Fibroblast of skin of scalp (primary cell): ENCODE measurements around the gene RUSC1.

ENCODE experiments used
- DNase-seq: peaks from one replicate; pipeline ENCODE4 v3.0.0-alpha.2; 2013

The RUSC1 gene

GRCh38 chr1:155295942-155296267, 24.8 kb upstream of the RUSC1 start:
- no peak for DNase-seq

- no peak for DNase-seq
These were observed 24.0 kb upstream of the RUSC1 start for GRCh38 chr1:155296661-155297060.

- DNase-seq = no peak
These were observed 23.3 kb upstream of the RUSC1 start for GRCh38 chr1:155297384-155297783.

GRCh38 chr1:155300024-155300423, 20.7 kb upstream of the RUSC1 start:
- DNase-seq = no peak

- DNase-seq = no peak
These were observed 20.0 kb upstream of the RUSC1 start for GRCh38 chr1:155300553-155301329.

GRCh38 chr1:155301342-155301841, 19.3 kb upstream of the RUSC1 start, which contains the start of gene PKLR:
PKLR (minus strand) TSS chr1:155301438; CDS start chr1:155301395, 43 bp downstream.
- no peak for DNase-seq

GRCh38 chr1:155304558-155305063, 16.1 kb upstream of the RUSC1 start:
- DNase-seq = no peak

- peak; percentile 75 for DNase-seq
These were observed 14.8 kb upstream of the RUSC1 start for GRCh38 chr1:155305881-155306391.

GRCh38 chr1:155307247-155307740, 13.4 kb upstream of the RUSC1 start:
- peak; percentile 63 for DNase-seq

- DNase-seq = peak; percentile 99
These were observed 11.9 kb upstream of the RUSC1 start, which contains the start of gene FDPS for GRCh38 chr1:155308493-155309422. FDPS (plus strand) TSS chr1:155308866; CDS start chr1:155309790, 924 bp downstream.

- peak; percentile 11 for DNase-seq
These were observed 11.2 kb upstream of the RUSC1 start for GRCh38 chr1:155309423-155310021.

- DNase-seq = no peak
These were observed 7.4 kb upstream of the RUSC1 start for GRCh38 chr1:155313261-155313660.

GRCh38 chr1:155316922-155317321, 3.8 kb upstream of the RUSC1 start:
- no peak for DNase-seq

GRCh38 chr1:155318082-155318481, 2.6 kb upstream of the RUSC1 start:
- DNase-seq = no peak

GRCh38 chr1:155319536-155319935, 1.2 kb upstream of the RUSC1 start:
- DNase-seq = no peak

GRCh38 chr1:155320252-155320651, 442 bp upstream of the RUSC1 start:
- no peak for DNase-seq

- DNase-seq = no peak
These were observed 1.2 kb downstream of the RUSC1 start for GRCh38 chr1:155321639-155322503.

GRCh38 chr1:155322571-155322952, 1.9 kb downstream of the RUSC1 start:
- peak; percentile 27 for DNase-seq

GRCh38 chr1:155322953-155323728, 2.4 kb downstream of the RUSC1 start:
- peak; percentile 96 for DNase-seq

GRCh38 chr1:155323729-155324036, 3.0 kb downstream of the RUSC1 start:
- peak; percentile 89 for DNase-seq
